HUDEP-2 (cell line): Measurements from ENCODE around the gene BRD7.

Experiments
- DNase-seq, 76 experiments: peaks; one replicate each; lab custom pipeline; 2025; ENCODE audit not compliant: unreplicated experiment in 76 of 76; lab: John Stamatoyannopoulos, UW

Gene BRD7

DNA sequence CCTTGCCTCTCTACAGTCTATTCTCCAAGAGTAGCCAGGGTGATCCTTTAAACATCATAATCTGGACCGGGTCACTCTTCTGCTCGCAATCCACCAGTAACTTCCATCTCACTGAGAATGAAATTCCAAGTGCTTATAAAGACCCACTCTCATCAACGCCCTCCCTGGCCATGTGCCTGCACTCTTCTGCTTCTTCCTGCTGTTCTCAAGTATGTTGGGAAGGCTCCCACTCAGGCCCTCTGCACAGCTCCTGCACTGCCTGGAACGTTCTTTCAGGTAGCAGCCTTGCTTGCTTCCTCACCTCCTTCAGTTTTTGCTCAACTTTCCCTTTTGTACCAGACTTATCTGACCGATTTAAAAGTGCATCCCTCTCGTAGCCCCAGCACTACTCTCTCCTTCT is 44.4 kb downstream of the BRD7 start:
- no peak for DNase-seq

DNA sequence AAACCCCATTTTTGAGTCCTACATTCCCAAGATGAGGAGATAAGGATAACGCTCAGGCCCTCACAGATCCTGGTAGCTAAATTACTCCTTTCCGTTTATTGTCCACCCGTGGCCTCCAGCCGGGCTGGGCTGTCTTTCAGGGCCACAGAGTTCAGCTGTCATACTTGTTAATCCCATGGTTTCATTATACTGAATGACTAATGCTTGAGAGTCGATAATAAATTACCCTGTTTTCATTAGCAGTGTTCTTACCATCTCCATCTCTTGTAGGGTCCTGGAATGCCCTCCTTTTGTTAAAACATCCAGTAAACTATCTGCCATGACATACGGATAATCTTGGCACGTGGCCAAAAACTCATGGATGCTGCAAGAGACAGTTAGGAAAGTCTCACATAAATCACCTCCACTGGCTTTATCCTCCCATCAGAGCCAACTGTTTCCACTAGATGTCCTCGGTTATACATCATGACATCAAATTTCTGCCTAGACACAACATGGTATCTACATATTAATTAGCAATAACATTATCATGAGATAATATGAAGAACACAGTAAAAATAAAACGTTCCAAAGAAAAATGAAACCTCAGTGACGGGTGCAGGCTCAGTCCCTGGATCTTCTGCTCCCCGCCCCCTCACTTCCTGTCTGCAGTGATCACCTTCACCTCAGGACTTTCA is 45.3 kb downstream of the BRD7 start:
- peak in 4 of 76 experiments; percentile 12 to 26 (median 18) for DNase-seq

DNA sequence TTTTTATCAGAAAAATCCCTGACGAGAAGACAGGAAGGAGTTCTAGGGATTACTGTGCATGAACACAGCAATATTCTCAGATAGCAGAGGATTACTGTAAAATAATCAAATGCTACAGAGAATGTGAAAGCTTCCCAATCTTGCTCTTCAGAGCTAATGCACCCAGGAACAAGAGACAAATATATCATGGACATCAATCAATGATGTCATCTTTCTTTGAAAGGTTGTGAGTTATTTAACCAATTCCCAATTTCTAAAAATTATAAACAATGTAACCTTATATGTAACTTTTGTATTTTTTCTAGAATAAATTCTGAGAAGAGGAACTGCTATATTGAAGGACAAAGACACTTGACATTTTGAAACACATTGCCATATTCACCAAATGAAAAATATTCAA is 46.5 kb downstream of the BRD7 start:
- no peak for DNase-seq

DNA sequence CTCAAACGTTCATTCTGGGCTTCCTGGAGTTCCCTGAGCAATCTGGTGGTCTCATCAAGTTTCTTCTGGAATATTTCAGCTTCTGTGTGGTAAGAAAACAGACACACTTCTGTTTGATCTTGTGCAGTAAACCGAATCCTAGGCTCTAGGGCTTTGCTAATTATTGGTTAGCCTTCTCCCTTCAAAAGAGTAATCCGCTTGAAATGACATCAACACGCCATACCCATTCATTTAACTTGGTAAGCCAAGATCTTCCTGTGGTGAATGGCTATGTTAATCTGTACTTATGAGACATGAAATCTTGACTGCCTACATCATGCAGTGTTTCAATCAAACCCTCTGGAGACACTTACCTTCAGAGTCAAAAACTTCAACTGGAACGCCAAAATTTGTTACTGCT is 48.5 kb downstream of the BRD7 start:
- no peak for DNase-seq

DNA sequence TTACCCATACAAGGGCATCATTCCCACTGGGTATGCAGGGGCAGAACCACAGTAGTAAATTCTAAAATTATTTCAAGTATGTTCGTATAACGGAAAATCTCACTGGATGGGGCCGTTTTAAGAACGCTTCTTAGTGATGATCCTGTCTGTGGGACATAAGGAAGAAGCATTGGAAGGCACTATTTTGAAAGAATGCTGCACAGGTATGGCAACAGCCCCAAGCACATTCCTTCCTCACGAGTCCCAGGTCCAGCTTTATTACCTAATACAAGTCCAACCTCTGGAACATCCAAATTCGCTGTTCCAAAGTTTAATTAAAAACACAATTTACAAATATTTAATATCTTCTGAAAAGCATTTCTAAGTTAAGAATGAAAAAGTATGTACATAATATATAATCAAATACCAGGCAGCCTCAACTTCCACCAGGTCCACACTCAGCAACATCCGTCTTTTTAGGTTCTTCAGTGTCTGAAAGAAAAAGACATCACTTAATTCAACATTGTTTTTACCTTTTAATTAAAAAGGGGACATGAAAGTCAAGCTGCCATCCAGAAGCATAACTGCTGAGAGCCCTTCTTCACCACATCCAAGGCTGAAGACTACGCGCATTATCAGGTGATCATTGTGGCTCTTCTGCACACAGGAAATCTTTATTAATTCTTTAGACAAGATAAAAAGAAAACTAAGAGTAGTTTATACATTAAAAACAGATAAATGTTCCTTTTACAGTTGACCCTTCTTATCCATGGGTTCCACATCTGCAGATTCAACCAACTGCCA is 49.8 kb downstream of the BRD7 start:
- no peak for DNase-seq

DNA sequence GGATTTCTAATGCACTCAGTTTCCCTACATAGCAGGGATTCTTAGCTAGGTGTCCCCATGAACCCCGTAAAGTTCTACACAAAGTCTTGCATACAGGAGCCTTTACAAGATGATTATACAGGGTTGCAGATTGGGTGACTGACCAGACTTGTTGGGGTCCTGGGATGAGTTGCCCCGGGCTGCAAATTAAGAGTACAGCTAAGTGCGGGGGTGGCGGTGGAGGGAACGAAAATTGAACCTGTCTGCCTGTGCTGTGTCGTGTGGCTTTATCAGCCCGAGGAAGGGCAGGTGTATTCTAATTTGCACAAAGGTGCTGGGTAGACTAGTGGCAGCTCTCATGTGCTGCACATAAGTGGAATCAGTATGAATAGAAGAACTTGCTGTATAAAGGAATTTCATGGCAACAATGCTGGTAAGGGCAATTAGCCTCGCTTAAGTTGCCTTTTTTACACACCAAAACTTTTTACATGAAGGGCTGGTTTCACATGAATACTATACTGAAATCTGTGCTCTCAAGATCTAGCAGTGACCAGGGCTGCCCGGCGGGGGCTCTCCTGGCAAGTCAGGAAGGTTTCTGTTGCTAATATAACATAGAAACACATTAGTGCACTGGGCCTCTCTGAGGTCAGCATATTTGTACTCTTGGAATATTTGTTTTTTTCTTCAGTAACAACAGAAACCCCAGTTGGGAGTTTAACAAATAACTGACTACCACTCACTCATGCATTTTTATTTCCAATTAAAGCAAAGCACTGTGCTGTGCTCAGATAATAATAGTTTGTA is 51.7 kb downstream of the BRD7 start:
- no peak for DNase-seq

DNA sequence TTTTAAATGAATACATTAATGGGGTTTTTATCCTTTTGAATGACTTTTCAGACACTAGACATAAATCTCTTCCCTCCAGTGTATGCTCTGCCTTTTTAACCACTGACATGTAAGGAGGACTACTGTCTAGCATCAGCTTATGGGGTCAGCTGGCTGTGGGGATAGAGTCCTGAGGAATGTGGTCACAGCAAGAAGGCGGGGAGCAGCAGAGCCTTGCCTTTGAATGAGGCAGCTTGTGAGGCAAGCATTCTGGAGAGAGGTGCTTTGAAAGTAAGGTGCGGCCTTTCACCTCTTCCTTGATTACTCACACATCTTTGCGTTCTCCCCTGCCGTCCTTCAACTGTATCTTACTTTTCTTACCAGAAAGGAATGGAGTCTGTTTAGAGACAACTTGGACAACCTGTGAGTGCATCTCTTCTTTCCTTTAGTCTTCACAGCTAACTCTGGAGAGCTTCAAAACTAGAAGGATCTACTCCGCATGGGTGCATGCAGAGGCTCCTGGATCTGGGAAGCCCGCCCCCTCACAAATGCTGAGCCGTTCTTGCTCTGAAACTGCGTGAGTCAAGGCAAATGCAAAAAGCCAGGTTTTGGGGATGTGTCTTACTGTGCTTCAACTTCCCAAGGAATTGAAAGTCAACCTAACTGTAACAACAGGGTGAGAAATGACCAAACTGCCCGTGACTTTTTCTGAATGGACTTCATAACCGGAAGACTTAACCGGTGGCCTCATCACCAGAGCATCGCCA is 52.5 kb downstream of the BRD7 start:
- DNase-seq = no peak

DNA sequence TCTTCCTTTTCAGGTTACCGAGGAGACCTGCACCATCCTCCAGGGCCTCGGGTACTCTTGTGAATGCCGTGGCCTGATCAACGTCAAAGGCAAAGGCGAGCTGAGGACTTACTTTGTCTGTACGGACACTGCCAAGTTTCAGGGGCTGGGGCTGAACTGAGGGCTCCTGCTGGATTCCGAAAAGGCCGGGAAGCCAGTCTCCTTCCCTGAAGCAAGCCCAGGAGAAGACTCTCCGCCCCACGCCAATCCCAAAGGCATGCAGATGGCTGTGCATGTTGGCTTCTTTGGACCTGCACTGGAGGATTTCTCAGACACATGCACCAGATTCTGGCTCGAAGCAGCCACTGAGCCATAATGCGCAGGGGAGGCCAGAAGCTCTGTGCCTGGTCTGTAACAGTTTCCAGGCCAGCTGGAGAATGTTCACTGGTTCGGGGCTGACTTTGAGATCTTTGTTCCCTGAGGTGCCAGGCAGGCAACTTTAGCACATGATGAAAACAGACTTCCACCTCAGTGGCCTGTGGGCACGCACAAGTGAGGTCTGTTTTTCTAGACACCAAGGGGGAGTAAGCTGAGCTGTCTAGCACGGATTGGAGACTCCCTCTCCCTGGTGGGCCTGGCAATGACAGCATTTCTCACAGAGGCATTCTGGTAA is 53.3 kb downstream of the BRD7 start:
- DNase-seq = no peak

DNA sequence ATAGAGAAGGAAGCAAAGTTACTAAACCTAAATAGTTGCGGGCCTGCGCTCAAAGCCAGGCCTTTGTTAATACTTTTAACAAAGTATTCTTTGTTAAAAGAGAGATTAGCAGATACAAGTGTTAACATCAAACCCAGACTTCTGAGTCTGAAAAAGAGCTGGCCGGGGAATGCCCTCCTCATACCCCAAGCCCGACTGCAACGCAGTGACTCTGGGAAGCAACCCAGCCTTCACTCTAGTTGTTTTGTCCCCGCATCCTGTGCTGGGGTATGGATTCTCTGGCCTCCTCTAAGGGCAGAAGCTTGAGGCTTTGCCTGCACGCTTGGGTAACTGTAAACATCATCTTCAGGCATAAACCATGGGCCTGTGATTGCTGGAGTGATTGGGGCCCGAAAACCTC is 54.1 kb downstream of the BRD7 start:
- DNase-seq = no peak

DNA sequence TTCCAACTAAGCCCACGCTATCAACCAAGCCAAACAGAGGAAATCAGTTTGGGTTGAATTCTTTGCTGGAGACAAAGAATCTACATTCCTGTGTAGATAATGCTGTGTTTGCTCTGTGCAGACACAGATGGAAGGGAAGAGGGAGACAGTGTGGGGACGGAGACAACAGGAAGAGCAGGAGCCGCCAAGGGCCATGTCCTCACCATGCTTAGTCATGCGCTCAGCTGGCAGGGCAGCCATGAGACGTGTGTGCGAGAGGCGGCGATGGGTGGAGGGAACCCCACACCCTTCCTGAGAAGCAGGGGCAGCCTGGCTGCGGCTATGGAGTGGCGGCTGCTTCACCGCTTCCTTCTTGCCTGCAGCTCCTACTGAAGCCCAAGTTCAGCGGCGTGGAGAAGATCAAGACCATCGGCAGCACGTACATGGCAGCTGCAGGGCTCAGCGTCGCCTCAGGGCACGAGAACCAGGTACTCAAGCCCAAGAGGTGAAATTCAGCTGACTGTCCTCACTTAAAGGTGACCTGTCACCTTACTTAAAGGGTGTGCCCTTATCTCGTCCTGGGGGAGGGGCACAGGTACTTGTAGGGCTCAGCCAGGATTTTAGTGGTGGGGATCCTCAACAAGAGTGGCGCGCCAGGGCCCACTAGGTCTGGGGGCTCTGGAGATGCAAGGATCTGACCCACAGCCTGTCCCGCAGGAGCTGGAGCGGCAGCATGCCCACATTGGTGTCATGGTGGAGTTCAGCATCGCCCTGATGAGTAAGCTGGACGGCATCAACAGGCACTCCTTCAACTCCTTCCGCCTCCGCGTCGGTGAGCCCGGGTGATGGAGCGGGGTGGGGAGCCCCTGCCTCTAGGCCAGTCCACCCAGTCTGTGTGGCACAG is 55.0 kb downstream of the BRD7 start:
- peak in 64 of 76 experiments; percentile 8 to 81 (median 58) for DNase-seq

DNA sequence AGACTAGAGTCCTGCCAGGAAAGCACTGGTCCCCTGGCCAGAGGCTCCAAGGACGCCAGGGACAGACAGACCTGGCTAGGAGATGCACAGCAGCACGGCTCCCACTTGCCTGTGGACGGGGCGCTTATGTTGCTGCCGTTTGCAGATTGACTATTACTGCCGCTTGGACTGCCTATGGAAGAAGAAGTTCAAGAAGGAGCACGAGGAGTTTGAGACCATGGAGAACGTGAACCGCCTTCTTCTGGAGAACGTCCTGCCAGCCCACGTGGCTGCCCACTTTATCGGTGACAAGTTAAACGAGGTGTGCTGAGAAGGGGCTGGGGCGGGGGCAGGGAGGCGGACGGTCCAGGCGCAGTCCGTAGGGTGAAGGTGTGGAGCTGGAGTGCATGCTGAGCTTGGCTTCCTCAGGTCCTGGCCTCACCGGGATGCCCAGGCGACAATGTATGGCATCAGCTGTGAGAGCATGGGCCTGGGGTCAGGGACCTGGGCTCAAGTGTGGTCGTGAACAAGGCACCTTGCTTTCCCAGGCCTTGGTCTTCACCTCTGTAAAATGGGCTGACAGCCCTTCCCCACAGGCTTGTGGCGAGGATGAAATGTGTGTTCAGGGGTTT is 56.8 kb downstream of the BRD7 start:
- no peak for DNase-seq

DNA sequence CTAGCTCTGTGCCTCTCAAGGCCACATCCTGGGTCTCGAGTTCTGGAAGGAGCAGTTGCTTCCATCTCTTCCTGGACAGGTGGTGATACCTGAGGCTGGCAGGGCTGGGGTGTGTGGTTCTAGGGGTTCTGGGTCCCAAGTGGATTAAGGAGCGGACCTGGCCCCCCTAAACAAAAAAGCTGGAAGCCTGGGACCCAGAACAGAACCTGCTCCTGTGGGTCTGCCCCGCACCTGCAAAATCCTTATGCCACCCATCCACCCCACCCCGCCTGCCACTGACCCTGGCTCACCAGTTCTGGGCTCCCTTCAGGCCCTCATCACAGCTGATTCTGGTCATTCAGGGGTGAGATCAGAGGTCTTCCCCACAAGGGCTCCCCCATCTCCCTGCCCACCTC is 57.7 kb downstream of the BRD7 start:
- DNase-seq = no peak

DNA sequence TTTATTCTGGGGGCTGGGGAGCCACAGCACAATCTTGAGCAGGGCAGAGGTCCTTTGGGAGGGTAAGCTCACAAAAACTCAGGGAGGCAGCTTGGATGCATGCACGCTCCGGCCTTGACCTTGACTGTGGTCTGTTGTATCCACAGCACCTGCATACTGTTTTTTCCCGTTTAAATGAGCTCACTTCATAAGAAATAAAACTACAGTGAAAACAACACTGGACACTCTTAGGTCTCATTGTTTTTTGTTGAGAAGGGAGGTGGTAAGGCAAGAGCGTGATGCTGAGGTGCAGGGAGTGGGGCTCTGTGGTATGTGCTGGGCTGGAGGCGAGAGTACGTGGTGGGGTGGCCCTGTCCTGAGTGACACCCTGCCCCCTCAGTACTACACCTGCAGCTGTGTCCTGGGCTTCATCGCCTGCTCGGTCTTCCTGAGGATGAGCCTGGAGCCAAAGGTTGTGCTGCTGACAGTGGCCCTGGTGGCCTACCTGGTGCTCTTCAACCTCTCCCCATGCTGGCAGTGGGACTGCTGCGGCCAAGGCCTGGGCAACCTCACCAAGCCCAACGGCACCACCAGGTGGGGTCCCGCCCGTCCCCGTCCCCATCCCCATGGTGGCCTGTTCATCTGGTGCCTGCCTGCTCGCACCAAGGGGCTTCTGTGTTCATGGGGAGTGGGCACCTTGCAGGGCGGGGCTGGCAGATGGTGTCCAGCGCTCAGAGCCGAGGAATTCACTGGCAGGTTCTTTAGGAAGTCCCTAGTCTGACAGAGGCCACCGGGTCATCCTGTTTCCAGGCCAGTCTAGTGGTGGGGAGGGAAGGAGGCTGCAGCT is 58.3 kb downstream of the BRD7 start:
- DNase-seq = no peak

DNA sequence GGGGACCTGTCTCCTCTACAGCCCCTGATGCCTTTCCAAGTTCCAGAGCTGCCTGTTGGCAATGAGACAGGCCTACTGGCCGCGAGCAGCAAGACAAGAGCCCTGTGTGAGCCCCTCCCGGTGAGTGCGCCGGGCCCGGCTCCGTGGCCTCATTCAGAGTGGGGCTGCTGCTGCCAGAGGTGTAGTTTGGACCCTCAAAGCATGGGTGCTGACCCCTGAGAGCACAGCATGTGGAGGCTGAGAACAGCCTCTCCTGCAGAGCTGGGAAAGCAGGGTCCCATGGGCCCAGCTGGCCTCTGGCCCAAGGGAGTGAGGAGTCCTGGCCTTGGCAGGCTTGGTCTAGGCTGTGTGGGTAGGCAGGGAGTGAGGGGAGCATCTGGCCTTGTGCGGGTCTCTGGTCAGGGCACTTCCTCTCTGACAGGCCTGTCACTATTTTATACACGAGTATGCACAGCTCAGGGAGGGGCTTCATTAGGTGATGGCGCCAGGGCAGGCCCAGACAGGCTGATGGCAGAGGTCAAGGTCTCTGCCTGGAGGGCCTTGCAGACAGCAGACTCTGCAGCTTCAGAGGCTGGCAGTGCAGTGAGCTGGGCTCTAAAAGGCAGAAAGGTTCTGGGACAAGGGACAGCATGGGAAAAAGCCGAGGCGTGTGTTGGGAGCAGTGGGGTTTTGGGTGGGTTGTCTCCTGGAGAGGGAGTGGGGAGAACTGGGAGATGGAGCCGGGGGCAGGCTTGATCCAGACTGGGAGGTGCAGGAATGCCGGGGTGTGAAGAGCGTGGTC is 59.1 kb downstream of the BRD7 start:
- no peak for DNase-seq

DNA sequence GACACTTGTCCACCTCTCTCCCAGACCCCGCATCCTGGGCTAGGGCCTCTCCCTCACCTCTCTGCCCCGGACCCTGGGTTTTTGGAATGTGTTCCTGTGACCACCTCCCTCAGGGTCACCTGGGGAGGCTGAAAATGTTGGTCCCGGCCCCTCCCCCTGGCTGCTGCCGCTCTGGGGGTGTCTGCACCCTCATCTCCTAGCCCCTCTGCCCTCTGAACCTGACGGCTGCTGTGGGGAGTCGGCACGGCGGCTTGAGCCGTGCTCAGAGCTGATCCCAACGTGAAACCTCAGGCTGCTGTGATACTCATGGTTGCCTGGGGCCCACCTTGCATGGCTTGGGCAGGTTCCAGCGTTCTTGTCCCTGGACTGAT is 59.6 kb downstream of the BRD7 start:
- no peak for DNase-seq

DNA sequence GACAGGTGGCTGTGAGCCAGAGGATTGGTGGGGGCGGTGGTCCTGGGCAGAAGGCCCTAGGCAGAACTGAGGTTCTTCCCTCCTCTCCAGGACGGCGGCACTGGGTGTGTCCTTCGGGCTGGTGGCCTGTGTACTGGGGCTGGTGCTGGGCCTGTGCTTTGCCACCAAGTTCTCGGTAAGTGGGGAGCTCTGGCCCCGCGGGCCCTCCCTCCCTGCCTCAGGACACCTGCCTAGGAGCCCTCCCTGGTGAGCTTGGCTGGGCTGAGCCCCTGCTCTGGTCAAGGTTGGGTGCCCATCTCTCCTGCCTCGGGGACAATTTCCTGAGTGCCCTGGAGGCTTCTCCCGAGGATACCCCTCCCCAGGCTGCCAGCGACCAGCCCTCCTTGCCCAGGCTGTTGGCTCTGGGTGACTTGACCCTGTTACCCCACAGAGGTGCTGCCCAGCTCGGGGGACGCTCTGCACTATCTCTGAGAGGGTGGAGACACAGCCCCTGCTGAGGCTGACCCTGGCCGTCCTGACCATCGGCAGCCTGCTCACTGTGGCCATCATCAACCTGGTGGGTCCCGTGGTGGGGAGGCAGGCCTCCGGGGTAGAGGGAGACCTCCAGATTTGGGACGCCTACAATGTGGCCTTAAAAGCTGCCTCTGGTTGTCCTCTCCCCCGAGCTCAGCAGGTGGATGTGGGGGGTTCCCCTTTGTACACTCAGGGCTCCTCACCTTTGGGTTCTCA is 60.4 kb downstream of the BRD7 start:
- no peak for DNase-seq

DNA sequence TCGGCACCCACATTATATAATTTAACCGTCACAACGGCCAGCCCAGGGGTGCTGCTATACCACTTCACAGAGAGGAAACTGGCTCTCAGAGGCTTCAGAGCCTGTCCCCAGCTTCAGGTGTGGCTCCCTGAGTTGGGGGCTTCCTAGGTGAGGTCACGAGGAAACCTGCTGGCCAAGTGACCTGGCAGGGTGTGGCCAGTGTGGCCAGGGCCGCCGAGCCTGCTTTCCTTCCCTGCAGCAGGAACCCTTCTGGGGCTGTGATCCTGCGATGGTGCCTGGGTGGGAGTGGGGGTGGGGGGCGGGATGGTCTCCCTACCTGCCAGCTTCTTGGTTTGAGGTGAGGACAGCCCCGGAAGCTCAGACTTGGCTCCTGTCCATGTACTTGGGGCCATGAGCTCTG is 62.5 kb downstream of the BRD7 start:
- DNase-seq = no peak
